Measurements from ENCODE around the gene ORMDL3. TPM values are rescaled to one million over a fixed set of nuclear protein-coding genes. Genes with fewer than 3 reads are reported as not detected.
A peak's percentile ranks its signal among the peaks of the same experiment; 100 is the strongest.
"Not testable (repeated sequence)": the region's sequence is repeated elsewhere in the genome, so short reads cannot be mapped to it uniquely, and the experiment has no call there.

ORMDL3 gene
- total RNA-seq, 1 experiment from 2014 or later, result 42.7 TPM

DNA sequence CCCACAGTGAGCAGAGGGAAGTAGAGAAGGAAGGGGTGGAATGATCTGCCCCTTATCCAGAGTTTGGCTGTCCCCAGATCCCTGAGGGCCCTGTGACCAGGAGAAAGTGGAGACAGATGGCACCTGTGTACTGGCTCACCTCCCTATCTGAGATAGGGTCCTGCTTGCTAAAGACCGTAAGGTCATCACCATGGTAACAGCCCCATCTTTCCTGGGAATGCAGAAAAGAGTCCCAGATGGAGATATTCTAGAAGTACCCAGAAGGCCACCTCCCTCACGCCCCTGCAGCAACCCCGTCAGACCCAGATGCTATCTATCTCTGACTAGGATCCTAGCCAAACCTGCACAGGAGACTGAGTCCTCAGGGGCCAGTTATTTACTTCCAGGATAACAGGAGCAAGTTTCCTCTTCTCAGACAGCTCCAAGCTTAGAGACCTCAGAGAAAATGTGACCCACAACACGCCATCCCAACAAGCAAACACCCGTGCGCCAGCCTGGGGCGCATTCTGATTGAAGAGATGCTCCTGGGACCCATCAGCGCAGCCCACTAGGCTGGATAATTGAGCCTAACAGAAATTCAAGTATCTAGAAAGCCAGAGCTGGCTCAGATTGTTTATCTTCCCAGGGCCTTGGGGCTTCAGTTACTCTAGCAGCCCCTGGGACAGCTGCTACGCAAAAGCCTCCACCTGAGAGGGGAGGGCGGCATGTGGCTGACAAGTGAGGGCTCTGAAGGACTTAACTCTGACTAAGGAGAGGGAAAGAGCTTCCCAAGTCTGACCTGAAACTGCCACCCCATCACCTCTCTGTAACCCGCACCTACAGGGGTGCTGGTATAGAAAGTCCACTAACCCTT is 1.9 kb downstream of the ORMDL3 start:
- DNase-seq (ENCODE audit: low read depth), result no peak

DNA sequence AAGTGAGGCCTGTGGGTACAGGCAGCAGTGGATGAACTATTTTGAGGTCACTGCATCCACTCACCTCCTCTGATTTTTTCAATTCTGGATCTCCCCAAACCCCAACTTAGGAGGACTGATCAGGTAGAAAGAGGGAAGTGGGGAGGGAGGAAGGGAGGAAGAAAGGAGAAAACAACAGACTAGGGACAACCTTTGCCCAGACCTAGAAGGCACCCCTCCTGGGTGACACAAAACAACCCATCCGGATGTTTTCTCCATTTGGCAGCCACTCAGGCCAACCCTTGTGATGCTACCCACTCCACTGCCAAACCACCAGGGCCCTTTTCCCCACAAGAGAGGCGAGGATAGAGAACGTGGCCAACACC is 2.7 kb downstream of the ORMDL3 start:
- DNase-seq (ENCODE audit: low read depth), result no peak

DNA sequence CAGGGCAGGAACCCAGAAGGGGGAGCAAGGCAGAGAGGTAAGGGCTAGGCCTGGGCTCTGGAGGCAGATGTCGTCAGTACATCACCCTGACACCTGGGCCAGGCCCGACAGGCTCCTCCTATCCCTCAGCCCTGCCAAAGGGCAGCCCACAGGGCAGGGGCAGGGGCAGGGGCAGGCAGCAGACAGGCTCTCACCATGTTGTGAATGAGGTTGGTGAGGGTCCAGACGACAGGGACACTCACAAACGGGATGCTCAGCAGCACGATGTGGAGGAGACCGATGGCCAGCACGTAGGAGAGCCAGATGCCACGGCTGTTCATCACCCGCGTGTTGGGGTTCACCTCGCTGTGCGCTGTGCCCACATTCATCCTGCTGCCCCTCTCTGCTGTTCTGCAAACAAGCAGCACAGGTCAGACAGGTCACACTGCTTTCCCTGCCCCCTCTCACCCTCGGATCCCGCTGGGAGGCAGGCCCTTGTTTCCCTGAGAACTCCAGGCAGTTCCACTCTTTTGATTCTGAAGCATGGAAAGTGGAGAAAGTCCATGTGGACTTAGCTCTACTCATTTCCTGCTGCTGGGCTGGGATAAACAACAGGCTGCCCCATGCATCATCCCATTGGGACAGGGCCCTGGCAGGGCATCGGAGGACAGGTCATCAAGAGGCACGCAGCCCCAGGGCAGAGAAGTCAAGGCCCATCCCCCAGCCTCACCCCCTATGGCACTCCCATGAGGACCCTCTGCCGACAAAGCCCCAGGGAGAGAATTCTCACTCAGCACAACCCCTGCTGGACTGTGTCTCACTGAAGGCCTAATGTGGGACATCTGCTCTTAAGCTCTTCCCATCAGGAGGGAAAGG is 3.3 kb downstream of the ORMDL3 start:
- peak; percentile 40 for DNase-seq (ENCODE audit: low read depth)

DNA sequence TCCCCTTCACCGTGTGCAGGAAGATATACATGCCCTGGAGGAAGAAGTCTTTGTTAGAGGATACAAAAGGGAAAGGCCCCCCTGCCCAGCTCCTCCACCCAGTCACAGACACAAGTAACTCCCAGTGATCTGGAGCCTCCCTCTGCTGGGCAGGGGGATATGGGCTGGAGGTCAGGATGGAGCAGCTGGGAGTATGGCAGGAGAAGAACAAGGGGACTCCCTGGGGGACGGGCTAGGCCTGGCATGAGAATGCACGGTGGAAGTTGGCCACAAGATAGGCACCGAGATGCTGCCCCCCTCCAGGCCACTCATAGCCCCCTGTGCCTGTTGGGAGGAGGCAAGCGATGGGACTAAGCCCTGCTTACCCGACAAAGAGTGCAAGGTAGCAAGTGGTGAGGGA is 4.2 kb downstream of the ORMDL3 start:
- no peak for DNase-seq (ENCODE audit: low read depth)

DNA sequence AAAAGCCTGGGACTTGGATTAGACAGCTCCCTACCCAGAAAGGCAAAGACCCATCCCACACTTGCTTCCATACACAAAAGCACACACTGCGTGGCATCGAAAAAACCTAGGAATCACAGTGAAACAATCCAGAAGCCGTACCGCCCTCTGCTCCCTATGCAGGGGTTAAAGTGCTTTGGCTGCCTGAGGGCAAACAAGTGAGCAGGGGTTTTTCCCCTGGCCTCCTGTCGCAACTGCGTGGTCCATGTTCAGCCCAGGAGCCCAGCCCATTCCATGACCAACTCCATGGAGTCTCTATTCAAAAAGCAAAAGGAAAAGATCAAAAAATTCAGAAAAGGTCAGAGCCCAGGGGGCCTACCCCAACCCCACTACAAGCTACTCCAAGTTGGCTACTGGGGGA is 5.4 kb downstream of the ORMDL3 start:
- no peak for DNase-seq (ENCODE audit: low read depth)

DNA sequence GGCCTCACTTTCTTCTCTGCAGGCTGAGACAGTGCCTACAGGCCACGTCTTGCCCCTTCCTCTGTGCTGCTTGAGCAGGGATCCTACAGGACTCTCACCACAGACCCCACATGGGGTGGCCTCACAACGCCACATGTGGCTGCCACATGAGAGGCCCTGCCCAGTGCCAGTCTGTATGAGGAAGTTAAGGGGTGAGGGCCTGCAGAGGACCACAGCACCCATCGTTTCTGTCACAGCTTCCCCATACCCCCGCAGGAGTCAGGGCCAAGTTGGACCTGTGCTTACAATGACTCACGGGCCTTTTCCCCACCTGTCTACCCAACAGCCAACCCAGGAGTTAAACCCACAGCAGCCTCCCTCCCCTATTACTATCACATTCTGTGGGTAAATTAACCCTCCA is 6.1 kb downstream of the ORMDL3 start:
- DNase-seq (ENCODE audit: low read depth), result no peak

DNA sequence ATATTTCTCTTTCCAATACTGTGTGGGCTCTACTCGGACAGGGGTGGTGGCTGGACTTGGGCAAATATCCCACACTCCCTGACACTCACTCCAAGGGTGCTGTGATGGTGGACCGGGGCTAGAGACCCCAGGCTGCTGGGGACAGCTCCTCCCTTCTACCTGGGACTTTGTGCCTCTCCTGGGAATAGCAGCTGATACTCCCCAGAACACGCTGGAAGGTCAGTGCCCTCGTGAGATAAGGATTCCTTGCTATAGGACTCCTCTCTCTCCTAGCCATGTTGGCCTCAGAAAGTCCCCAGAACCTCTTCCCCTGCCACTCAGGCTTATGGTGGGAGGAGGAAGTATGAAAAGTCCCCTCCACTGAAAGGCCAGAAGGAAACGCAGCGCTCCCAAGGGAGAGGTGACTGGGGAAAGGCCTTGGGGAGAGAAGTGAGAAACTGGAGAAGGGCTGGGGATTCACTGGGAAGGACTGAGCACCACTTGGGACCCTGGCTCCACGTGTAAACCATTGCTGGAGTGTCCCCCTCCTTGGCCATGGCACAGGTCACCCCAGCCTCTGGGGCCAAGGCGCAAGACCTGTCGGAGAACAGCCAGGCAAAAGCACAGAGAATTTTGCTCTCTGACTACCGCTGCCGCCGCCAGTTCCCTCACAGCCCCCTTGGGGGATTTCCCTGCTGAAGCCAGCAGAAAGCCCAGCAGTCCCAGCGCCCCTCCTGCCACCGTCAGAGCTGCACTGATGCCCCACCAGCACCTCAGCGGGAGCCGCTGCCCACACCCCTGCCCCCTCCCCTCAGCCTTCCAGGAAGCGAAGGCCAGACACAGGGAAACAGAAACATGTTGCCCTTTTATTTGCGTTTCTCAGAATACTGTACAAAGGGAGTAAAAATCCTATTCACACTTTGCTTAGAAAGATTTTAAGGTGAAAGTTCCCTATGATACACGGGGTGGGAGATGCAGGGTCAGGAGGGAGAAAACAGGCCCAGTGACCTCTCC is 6.9 kb downstream of the ORMDL3 start:
- no peak for DNase-seq (ENCODE audit: low read depth)

DNA sequence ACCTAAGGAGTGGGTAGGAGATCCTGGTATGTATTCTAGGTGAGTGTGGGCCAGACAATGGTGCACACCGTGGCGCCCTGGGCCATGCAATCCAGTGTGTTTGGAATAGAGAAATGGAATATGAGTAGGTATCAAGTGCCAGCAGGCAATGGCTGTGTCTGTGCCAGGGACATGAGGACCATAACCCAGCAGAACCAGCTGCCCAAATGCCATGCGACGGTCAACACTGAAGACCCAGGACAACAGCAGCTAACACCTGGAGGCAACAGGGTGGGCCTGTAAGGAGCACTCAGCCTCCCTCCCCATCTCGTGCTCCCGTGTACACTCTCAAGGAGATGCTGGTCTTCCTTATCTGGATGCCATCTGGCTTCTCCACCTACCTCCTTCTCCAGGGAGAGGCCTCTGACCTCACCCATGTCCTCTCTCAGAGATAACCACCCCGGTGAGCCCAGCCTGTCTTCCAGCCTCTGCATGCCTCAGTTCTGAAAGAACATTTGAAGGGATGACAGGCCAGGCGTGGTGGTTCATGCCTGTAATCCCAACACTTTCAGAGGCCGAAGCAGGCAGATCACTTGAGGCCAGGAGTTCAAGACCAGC is 8.2 kb downstream of the ORMDL3 start:
- no peak for DNase-seq (ENCODE audit: low read depth)

DNA sequence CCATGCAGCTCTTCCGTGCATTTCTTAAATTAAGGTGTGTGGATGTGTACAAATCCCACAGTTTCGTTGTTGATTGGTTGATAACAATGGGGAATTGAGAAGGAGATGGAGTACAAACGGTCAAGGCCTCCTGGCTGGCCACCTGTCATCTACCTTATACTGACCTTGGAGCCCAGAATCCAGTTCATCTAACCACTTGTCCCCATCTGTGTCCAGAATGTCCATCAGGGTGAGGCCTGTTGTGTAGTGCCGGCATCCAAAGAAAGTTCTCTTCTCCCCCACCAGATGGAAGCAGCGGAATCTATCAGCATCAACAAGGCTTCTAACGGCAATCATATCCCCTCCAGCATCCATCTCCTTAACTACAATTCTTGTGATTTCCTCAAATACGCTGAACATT is 10.5 kb downstream of the ORMDL3 start:
- no peak for DNase-seq (ENCODE audit: low read depth)

DNA sequence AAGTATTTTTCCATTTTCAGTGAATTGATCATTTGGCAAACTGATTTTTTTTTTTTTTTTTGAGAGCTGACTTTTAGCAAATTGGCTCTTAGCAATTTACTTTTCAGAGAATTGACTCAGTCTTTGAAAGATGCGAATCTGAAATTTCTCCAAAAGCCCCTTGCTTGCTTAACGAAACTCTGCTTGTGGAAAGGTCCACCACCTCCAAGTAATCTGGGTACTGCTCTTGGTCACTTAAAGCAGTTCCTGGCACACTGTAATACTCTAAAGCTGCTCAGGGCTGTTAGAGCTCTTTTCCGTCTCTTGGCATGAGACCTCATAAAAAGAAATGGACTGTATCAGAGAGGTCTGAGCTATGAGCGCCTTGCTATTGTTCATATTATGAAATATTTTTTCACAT is 11.8 kb downstream of the ORMDL3 start:
- no peak for DNase-seq (ENCODE audit: low read depth)

DNA sequence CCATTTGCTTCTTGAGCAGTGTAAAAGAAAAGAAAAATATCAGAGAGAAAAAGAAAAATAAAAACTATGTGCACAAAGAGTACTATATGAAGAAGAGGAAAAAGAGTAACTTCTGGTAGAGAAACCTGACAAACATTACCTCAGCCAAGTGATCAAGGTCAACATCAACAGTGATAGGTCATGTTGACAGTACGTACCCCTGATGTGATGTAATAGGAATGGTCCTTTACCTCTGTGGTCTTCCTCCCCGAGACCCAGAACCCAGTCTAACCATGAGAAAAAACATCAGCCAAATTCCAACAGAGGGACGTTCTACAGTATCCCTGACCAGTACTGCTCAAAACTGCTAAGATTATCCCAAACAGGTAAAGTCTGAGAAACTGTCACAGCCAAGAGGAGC is 13.4 kb downstream of the ORMDL3 start:
- no peak for DNase-seq (ENCODE audit: low read depth)

DNA sequence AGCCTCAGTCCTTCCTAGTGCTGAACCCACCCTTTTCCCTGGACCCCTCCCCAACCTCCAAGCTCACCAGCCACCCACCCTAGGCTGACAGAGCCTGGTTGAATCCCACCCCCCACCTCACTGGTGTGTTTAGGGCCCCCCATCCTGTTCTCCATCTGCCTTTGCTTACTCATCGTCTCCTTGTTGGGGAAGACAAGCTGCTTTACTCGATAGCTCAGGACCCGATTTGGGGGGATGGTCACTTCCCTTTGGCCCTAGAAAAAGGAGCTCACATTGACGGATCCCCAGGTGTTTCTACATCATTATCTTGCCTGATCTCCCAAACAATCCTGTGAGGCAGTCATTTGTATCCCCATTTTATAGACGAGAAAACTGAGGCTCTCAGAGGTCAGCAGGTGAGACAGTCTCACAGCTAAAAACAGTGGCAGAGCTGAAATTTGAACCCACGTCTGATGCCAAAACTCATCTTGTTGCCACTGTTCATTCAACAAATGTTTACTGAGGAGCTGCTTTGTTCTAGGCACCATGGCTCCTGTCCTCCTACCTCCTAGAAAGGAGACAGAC is 18.5 kb downstream of the ORMDL3 start:
- no peak for DNase-seq (ENCODE audit: low read depth)

DNA sequence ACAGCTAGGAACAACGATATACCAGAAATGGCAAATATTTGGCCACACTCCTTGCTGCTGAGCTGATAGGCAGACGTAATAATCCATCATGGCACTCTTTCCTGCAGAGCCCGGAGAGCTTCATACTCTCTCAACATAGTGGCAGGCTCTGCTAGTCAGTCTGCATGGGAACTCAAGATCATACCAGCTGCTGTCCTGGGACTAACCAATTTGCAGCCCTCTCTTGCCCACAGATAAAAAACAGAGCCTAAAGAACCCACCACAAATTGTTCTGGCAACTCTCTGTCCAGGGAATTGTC is 22.5 kb downstream of the ORMDL3 start:
- no peak for DNase-seq (ENCODE audit: low read depth)

DNA sequence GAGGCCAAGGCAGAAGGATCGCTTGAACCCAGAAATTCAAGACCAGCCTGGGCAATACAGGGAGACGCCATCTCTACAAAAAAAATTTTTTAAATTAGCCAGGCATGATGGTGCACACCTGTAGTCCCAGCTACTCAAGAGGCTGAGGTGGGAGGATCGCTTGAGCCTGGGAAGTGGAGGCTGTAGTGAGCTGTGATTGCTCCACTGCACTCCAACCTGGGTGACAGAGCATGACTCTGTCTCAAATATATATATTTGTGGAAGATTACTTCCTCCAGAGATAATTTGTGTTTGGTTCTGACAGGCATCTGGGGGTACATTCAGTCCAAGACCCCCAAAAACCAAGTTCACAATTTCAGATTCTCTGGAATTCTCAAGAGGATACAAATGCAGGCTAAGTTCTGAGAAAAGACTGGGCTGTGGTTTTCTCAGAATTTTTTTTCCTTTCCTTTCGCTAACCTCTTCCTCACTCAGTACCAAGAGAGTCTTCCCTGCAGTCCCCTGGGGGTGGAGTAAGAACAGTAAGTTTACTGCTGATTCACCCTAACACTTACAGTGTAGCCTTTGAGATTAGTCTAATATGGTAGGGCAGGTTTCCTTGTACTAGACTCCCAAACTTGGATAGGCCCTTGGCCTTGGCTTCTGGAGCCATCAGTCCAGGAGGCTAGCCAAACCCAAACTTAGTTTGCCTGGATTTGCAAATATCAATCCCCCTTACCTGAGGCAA is 24.1 kb downstream of the ORMDL3 start:
- peak; percentile 44 for DNase-seq (ENCODE audit: low read depth)

DNA sequence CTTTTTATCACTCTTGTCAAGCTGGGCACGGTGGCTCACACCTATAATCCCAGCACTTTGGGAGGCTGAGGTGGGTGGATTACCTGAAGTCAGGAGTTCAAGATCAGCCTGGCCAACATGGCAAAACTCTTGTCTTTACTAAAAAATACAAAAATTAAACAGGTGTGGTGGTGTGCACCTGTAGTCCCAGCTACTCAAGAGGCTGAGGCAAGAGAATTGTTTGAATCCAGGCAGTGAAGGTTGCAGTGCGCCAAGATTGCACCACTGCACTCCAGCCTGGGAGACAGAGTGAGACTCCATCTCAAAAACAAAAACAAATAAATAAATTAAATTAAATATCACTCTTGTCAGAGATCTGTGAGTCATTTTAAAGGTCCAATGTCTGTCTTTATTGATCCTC is 25.4 kb downstream of the ORMDL3 start:
- DNase-seq (ENCODE audit: low read depth), result not testable (repeated sequence)

DNA sequence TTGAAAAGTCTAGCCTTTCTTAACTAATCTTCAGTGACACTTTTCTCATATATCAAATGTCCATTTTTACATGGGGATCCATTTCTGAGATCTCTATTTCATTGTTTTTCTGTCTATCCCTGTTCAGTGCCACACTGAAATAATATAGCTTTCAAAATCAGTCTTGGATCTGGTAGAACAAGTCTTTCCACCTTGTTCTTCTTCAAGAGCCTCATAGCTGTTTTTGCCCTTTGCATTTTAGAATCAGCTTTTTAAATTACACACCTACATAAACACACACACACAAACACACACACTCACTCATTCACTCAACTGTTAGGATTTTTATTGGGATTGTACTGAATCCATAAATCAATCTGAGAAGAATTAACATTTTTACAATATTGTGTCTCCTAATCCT is 28.2 kb downstream of the ORMDL3 start:
- DNase-seq (ENCODE audit: low read depth), result no peak

DNA sequence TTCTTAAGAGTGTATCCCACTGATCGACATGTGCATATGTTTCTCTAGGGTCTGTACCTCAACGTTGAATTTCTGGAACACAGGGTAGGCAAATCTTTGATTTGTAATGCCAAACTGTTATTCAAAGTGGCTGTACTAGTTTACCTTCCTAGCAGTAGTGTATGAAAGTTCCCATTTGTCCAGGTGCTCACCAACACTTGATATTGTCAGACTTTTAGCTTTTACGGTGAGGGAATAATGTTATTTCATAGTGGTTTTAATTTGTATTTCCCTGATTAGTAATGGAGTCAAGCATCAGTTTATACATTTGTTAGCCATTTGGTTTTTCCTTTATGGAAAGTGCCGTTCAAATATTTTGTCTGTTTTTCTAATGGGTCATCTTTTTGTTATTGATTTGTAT is 29.3 kb downstream of the ORMDL3 start:
- DNase-seq (ENCODE audit: low read depth), result no peak

DNA sequence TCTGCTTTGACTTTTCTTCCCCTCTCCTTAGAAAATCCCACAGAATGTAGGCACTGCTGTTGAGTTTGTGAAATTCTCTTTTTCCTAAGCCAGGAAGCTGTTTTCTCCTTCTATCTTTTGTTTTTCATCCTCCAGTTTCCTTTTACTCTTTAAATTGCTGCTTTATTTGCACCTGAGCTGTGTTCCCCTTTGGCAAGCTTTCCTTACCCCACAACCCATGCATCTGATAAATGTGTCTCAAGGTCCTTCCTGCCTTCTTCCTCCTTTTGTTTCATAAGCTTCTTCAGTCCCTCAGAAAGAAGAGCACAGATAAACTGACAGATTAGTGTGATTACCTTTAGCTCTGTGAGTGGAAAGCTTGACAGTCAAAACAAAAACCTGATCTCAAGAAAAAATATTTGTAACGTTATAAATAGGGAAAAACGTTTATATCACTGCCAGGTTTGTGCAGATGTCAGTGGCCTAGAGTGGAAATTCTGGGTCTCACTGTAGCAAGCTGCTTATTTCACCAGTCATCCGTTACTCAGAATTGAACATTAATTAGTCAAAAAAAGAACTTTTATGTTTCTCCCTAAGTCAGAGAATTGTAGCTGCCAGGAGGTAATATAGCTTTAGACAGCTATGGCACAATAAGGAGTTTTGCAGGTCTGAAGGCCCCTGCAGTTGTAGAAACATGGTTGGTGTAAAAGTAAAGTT is 32.6 kb downstream of the ORMDL3 start:
- DNase-seq (ENCODE audit: low read depth), result no peak

DNA sequence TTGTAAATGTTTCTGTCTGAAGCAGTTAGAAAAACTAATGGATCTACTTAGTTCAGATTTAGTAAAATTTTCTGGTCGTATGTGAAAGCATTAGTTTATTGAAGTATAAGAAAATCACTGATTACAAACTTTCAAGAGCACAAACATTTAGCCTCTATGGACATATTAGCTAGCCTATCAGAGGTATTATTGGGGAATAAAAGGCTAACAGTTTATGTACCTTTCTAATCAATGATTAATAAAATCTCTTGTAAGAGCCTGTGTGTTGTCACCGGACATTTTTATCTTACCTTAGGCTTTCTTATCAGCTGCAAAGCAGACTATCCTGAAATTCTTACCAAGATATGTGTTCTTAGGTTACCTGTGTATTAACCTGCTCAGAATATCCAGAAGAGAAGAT is 38.2 kb downstream of the ORMDL3 start:
- DNase-seq (ENCODE audit: low read depth), result no peak

DNA sequence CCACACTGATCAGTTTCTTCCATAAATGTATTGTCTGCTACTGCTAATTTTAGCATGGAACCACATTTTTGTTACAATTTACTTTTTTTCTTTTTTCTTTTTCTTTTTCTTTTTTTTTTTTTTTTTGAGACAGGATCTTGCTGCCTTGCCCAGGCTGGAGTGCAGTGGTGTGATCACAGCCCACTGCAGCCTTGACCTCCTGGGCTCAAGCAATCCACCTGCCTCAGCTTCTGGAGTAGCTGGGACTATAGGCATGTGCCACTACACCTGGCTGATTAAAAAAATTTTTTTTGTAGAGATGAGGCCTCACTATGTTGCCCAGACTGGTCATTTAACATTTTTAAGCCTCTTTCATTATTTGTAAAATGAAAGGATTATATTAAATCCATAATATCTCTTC is 40.3 kb downstream of the ORMDL3 start:
- no peak for DNase-seq (ENCODE audit: low read depth)

All from M059J (cell line).